Measurements from ENCODE around the gene PRKCE.

The PRKCE gene

DNA sequence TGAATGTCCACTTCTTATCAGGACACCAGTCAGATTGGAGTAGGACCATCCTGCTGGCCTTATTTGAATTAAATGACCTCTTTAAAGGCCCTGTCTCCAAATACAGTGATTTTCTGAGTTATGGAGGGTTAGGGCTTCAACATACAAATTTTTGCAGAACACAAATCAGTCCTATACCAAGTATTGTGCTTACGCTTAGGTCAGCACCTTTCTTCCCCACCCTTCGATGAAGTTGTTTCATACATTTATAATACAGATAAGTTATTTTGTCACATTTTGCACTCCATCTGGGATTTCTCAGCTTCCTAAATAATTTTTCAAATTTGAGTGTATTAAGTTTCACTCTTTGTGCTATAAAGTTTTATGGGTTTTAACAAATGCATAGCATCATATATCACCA lies 455.2 kb downstream of the PRKCE start:
- Histone ChIP-seq H3K4me1 (ENCODE audit: control insufficient read depth, insufficient read depth, low read length) (no peaks in the 10 kb centered on the region), H3K4me3 (ENCODE audit: insufficient read depth, low read depth, low read length) (no peak overlapping the region), H3K27me3 (ENCODE audit: control insufficient read depth, insufficient read depth, low read length, poor library complexity, severe bottlenecking) (no peaks in the 10 kb centered on the region), H3K36me3 (ENCODE audit: control insufficient read depth, insufficient read depth, low read length) (no peaks in the 10 kb centered on the region), H3K27ac (ENCODE audit: insufficient read depth, low read depth, low read length, poor library complexity, severe bottlenecking) (no peak overlapping the region), H3K9me3 (ENCODE audit: control insufficient read depth, low read length) (no peaks in the 10 kb centered on the region)
- WGBS, 2 experiments, result no CpG with 5 or more reads among the region's 2 CpGs

DNA sequence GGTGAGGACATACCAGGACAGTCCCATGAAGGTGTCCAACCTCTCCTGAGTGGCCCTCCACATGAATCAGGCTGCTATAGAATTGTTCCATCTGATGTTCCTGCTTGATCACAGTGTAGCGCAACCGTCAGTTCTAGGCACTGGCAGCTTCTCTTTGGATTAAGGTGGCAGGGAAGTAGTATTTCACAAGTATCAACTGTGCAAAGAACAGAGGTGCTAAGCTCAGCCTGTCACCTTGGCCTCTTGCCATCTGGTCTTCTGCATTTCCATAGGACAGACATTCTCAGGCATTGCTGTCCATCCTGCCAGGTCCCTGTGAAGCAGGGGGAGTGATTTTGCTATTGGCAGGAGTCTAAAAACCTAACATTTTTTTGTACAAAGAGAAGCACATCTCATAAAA lies 463.5 kb downstream of the PRKCE start:
- H3K4me1 ChIP-seq (ENCODE audit: control insufficient read depth, insufficient read depth, low read length), result no peaks in the 10 kb centered on the region
- 95 to 100% methylated on average over 2 of the region's 2 CpGs for WGBS, 2 experiments
- H3K4me3 ChIP-seq (ENCODE audit: insufficient read depth, low read depth, low read length), result no peak overlapping the region
- no peaks in the 10 kb centered on the region for H3K9me3 ChIP-seq (ENCODE audit: control insufficient read depth, low read length)
- no peaks in the 10 kb centered on the region for H3K36me3 ChIP-seq (ENCODE audit: control insufficient read depth, insufficient read depth, low read length)
- H3K27me3 ChIP-seq (ENCODE audit: control insufficient read depth, insufficient read depth, low read length, poor library complexity, severe bottlenecking), result no peaks in the 10 kb centered on the region
- H3K27ac ChIP-seq (ENCODE audit: insufficient read depth, low read depth, low read length, poor library complexity, severe bottlenecking), result no peak overlapping the region

GRCh38 chr2:46116150-46116549 lies 464.7 kb downstream of the PRKCE start:
- no peak overlapping the region for H3K27ac ChIP-seq (ENCODE audit: insufficient read depth, low read depth, low read length, poor library complexity, severe bottlenecking)
- H3K4me3 ChIP-seq (ENCODE audit: insufficient read depth, low read depth, low read length), result no peak overlapping the region
- no peaks in the 10 kb centered on the region for H3K9me3 ChIP-seq (ENCODE audit: control insufficient read depth, low read length)
- 97 to 99% methylated on average over 2 of the region's 2 CpGs for WGBS, 2 experiments
- H3K27me3 ChIP-seq (ENCODE audit: control insufficient read depth, insufficient read depth, low read length, poor library complexity, severe bottlenecking), result no peaks in the 10 kb centered on the region
- no peaks in the 10 kb centered on the region for H3K36me3 ChIP-seq (ENCODE audit: control insufficient read depth, insufficient read depth, low read length)
- no peaks in the 10 kb centered on the region for H3K4me1 ChIP-seq (ENCODE audit: control insufficient read depth, insufficient read depth, low read length)

DNA sequence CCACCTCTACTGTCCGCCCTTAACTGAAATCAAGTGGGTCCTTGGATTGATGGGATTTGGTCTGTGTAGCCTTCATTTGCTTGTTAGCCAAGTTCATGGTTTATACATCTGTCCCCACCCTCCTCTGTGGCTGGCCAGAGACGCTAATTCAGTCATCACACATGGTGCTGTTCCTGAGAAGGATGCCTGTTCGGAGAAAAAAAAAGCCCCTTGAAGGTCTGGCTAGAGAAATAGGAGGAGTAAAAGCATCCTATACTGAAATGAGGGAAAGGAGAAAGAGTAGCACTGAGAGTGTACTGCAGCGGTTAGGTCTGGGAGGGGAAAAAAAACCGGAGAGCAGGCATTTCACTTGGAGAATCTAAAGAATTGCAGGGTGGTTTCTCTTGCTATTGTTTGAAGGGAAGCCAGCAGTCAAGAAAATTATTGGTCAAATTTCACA lies 465.1 kb downstream of the PRKCE start:
- WGBS, 2 experiments, result 85 to 89% methylated on average over 5 of the region's 5 CpGs
- no peak overlapping the region for H3K27ac ChIP-seq (ENCODE audit: insufficient read depth, low read depth, low read length, poor library complexity, severe bottlenecking)

DNA sequence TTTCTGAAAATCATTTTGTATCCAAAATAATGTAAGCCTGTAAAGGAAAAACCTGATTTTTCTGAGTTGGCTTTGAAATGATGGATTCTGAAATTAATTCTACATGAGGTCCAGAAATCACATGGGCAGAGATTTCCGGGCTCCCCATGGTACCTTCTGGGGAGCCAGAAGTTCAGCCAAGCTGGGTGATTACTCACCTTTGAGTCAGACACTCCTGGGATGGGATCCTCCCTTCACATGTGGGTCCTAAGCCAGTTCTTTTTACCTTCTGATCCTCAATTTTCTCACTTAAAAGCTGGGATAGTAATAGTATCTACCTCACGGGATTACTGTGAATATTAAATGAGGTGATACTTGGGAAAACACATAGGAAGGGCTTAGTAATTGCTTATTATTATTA lies 465.9 kb downstream of the PRKCE start:
- Histone ChIP-seq H3K4me3 (ENCODE audit: insufficient read depth, low read depth, low read length) (no peak overlapping the region), H3K9me3 (ENCODE audit: control insufficient read depth, low read length) (no peaks in the 10 kb centered on the region), H3K36me3 (ENCODE audit: control insufficient read depth, insufficient read depth, low read length) (no peaks in the 10 kb centered on the region), H3K27me3 (ENCODE audit: control insufficient read depth, insufficient read depth, low read length, poor library complexity, severe bottlenecking) (no peaks in the 10 kb centered on the region), H3K4me1 (ENCODE audit: control insufficient read depth, insufficient read depth, low read length) (no peaks in the 10 kb centered on the region), H3K27ac (ENCODE audit: insufficient read depth, low read depth, low read length, poor library complexity, severe bottlenecking) (no peak overlapping the region)
- WGBS, 2 experiments, result 95 to 97% methylated on average over 1 to 2 of the region's 2 CpGs

More for the DNA sequence above, 465.1 kb downstream of the PRKCE start:
- Histone ChIP-seq H3K27me3 (ENCODE audit: control insufficient read depth, insufficient read depth, low read length, poor library complexity, severe bottlenecking) (no peaks in the 10 kb centered on the region), H3K36me3 (ENCODE audit: control insufficient read depth, insufficient read depth, low read length) (no peaks in the 10 kb centered on the region), H3K4me3 (ENCODE audit: insufficient read depth, low read depth, low read length) (no peak overlapping the region), H3K9me3 (ENCODE audit: control insufficient read depth, low read length) (no peaks in the 10 kb centered on the region), H3K4me1 (ENCODE audit: control insufficient read depth, insufficient read depth, low read length) (no peaks in the 10 kb centered on the region)

- WGBS, 2 experiments, result 93% methylated on average over 3 of the region's 3 CpGs
- no peaks in the 10 kb centered on the region for H3K36me3 ChIP-seq (ENCODE audit: control insufficient read depth, insufficient read depth, low read length)
- H3K27ac ChIP-seq (ENCODE audit: insufficient read depth, low read depth, low read length, poor library complexity, severe bottlenecking), result no peak overlapping the region
- no peaks in the 10 kb centered on the region for H3K27me3 ChIP-seq (ENCODE audit: control insufficient read depth, insufficient read depth, low read length, poor library complexity, severe bottlenecking)
- no peaks in the 10 kb centered on the region for H3K4me1 ChIP-seq (ENCODE audit: control insufficient read depth, insufficient read depth, low read length)
- H3K4me3 ChIP-seq (ENCODE audit: insufficient read depth, low read depth, low read length), result no peak overlapping the region
- no peaks in the 10 kb centered on the region for H3K9me3 ChIP-seq (ENCODE audit: control insufficient read depth, low read length)
These were observed 466.5 kb downstream of the PRKCE start for GRCh38 chr2:46117994-46118393.

DNA sequence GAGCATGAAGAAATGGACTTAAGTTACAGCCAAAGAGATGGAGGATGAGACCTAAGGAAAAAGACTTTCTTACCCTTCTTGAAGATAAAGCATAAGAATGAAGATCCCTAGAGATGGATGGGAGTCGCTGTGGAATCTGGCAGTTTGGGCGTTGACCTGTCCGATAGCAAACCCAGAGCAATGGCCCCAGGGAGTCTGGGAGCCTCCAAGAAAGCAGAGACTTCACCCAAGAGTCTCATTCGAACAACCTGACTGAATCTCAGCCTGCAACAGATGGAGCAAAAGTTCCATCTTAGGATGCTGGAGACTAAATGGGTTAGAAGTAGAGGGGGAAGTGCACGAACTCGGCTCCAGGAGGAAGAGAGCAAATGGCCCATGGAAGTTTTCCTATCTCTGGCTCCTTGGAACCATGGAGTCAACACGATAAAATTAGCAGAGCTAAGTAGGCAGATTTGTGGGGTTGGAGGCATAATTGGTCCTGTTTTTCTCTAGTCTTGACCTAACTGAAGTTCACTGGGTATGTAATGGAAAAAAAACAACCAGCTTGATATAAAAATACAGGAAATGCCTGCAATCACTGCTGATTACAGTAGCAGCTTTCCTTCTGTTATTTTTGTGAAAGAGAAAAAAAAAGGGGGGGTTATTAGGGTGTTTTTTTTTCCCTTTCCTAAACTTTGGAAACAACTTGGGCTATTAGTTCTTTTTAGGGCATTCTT lies 467.3 kb downstream of the PRKCE start:
- Histone ChIP-seq H3K4me3 (ENCODE audit: insufficient read depth, low read depth, low read length) (no peak overlapping the region), H3K4me1 (ENCODE audit: control insufficient read depth, insufficient read depth, low read length) (no peaks in the 10 kb centered on the region), H3K27ac (ENCODE audit: insufficient read depth, low read depth, low read length, poor library complexity, severe bottlenecking) (no peak overlapping the region), H3K36me3 (ENCODE audit: control insufficient read depth, insufficient read depth, low read length) (no peaks in the 10 kb centered on the region), H3K9me3 (ENCODE audit: control insufficient read depth, low read length) (no peaks in the 10 kb centered on the region), H3K27me3 (ENCODE audit: control insufficient read depth, insufficient read depth, low read length, poor library complexity, severe bottlenecking) (no peaks in the 10 kb centered on the region)
- WGBS, 2 experiments, result 95 to 98% methylated on average over 7 of the region's 7 CpGs

- Histone ChIP-seq H3K27me3 (ENCODE audit: control insufficient read depth, insufficient read depth, low read length, poor library complexity, severe bottlenecking) (no peaks in the 10 kb centered on the region), H3K36me3 (ENCODE audit: control insufficient read depth, insufficient read depth, low read length) (no peaks in the 10 kb centered on the region), H3K9me3 (ENCODE audit: control insufficient read depth, low read length) (no peaks in the 10 kb centered on the region), H3K4me1 (ENCODE audit: control insufficient read depth, insufficient read depth, low read length) (no peaks in the 10 kb centered on the region), H3K4me3 (ENCODE audit: insufficient read depth, low read depth, low read length) (no peak overlapping the region), H3K27ac (ENCODE audit: insufficient read depth, low read depth, low read length, poor library complexity, severe bottlenecking) (no peak overlapping the region)
- WGBS, 2 experiments, result 91 to 92% methylated on average over 5 of the region's 5 CpGs
These were observed 468.0 kb downstream of the PRKCE start for GRCh38 chr2:46119453-46119852.

GRCh38 chr2:46120792-46121555 lies 469.5 kb downstream of the PRKCE start:
- H3K27ac ChIP-seq (ENCODE audit: insufficient read depth, low read depth, low read length, poor library complexity, severe bottlenecking), result no peak overlapping the region
- no peaks in the 10 kb centered on the region for H3K4me1 ChIP-seq (ENCODE audit: control insufficient read depth, insufficient read depth, low read length)
- 95% methylated on average over 5 of the region's 5 CpGs for WGBS, 2 experiments
- H3K27me3 ChIP-seq (ENCODE audit: control insufficient read depth, insufficient read depth, low read length, poor library complexity, severe bottlenecking), result no peaks in the 10 kb centered on the region
- no peaks in the 10 kb centered on the region for H3K36me3 ChIP-seq (ENCODE audit: control insufficient read depth, insufficient read depth, low read length)
- H3K4me3 ChIP-seq (ENCODE audit: insufficient read depth, low read depth, low read length), result no peak overlapping the region
- no peaks in the 10 kb centered on the region for H3K9me3 ChIP-seq (ENCODE audit: control insufficient read depth, low read length)

DNA sequence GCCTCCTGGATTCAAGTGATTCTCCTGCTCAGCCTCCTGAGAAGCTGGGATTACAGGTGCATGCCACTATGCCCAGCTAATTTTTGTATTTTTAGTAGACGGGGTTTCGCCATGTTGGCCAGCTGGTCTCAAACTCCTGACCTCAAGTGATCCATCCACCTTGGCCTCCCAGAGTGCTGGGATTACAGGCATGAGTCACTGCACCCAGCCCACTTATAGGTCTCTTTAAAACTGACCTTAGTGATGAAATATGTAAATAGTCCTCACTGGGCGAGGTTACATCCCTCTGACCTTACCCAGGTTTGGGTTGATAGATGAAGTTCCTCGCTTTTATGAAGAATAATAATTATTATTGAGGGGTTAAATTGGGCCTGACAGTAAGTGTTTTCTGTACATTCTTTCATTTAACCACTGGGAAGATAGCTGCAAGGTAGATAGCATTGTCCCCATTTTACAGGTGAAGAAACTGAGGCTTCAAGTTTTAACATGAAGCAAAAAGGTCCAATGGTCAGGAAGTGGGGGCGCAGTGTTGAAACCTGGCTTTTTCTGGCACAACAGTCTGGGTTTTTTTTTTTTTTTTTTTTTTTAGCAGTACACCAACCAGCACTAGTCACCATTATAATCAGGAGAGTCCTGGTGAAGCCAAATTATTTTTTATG lies 471.0 kb downstream of the PRKCE start:
- no peaks in the 10 kb centered on the region for H3K9me3 ChIP-seq (ENCODE audit: control insufficient read depth, low read length)
- no peaks in the 10 kb centered on the region for H3K36me3 ChIP-seq (ENCODE audit: control insufficient read depth, insufficient read depth, low read length)
- no peak overlapping the region for H3K27ac ChIP-seq (ENCODE audit: insufficient read depth, low read depth, low read length, poor library complexity, severe bottlenecking)
- H3K27me3 ChIP-seq (ENCODE audit: control insufficient read depth, insufficient read depth, low read length, poor library complexity, severe bottlenecking), result no peaks in the 10 kb centered on the region
- H3K4me1 ChIP-seq (ENCODE audit: control insufficient read depth, insufficient read depth, low read length), result no peaks in the 10 kb centered on the region
- 94 to 96% methylated on average over 4 to 5 of the region's 5 CpGs for WGBS, 2 experiments
- no peak overlapping the region for H3K4me3 ChIP-seq (ENCODE audit: insufficient read depth, low read depth, low read length)

Measured in ectodermal cell (in vitro differentiated cells).